Liver (tissue), 9 donors: ENCODE measurements around the gene CALML3. TPM values are rescaled to one million over a fixed set of nuclear protein-coding genes. Genes with fewer than 3 reads are reported as not detected.

Experiments
- DNase-seq: peaks from one replicate; pipeline ENCODE4 v3.0.0-alpha.2; 2017; ENCODE audit warnings: low spot score
- H3K27ac ChIP-seq, 2 donors: one replicate each; pipeline ENCODE4 v1.7.0; 2013; ENCODE audit warnings: inconsistent platforms in 2 of 2, low read length in 2 of 2, control low read depth in 1 of 2, low read depth in 1 of 2, mild to moderate bottlenecking in 1 of 2
- H3K27me3 ChIP-seq, 4 donors: one replicate each; pipeline versions ENCODE4 v1.6.1 to v1.7.0; 2013; ENCODE audit warnings: low read length in 3 of 4, inconsistent platforms in 1 of 4, mild to moderate bottlenecking in 1 of 4, moderate library complexity in 1 of 4; ENCODE audit not compliant: control insufficient read depth in 4 of 4, insufficient read depth in 4 of 4
- H3K36me3 ChIP-seq, 4 donors: one replicate each; pipeline versions ENCODE4 v1.6.1 to v1.7.0; 2013; ENCODE audit warnings: low read length in 3 of 4, mild to moderate bottlenecking in 3 of 4, low read depth in 1 of 4, moderate library complexity in 1 of 4; ENCODE audit not compliant: control insufficient read depth in 4 of 4, insufficient read depth in 3 of 4
- H3K4me1 ChIP-seq, 4 donors: one replicate each; pipeline versions ENCODE4 v1.6.1 to v1.7.0; 2013; ENCODE audit warnings: low read length in 3 of 4, mild to moderate bottlenecking in 3 of 4, moderate library complexity in 1 of 4; ENCODE audit not compliant: control insufficient read depth in 4 of 4, insufficient read depth in 4 of 4
- H3K4me3 ChIP-seq, 3 donors: one replicate each; pipeline versions ENCODE4 v1.6.1 to v1.7.0; 2013; ENCODE audit warnings: low read length in 3 of 3, control low read depth in 1 of 3, low read depth in 1 of 3, mild to moderate bottlenecking in 1 of 3
- H3K9ac ChIP-seq, 2 donors: one replicate each; pipeline ENCODE4 v1.7.0; 2013; ENCODE audit warnings: low read length in 2 of 2, mild to moderate bottlenecking in 2 of 2, moderate library complexity in 2 of 2, control low read depth in 1 of 2, low read depth in 1 of 2
- H3K9me3 ChIP-seq, 4 donors: one replicate each; pipeline versions ENCODE4 v1.6.1 to v1.7.0; 2013; ENCODE audit warnings: low read length in 3 of 4; ENCODE audit not compliant: control insufficient read depth in 4 of 4
- ATF3 ChIP-seq: IDR thresholded peaks from 2 replicates; pipeline ENCODE4 v1.6.1; 2016; ENCODE audit warnings: antibody characterized with exemption
- CTCF ChIP-seq: fragments of 150-350 bp; IDR thresholded peaks from 2 replicates; pipeline ENCODE4 v1.5.1; 2017; ENCODE audit warnings: improper control_type of control experiment, low read depth, low read length; ENCODE audit not compliant: missing input control
- FOXA1 ChIP-seq: IDR thresholded peaks from 2 replicates; pipeline ENCODE4 v1.6.1; 2016; ENCODE audit warnings: antibody characterized with exemption
- FOXA2 ChIP-seq: IDR thresholded peaks from 2 replicates; pipeline ENCODE4 v1.6.1; 2016; ENCODE audit warnings: antibody characterized with exemption
- HNF4A ChIP-seq, 2 donors: conservative IDR thresholded peaks; 2 replicates each; pipeline ENCODE4 v1.6.1; 2016; ENCODE audit warnings: antibody characterized with exemption in 2 of 2, mild to moderate bottlenecking in 2 of 2
- HNF4G ChIP-seq: IDR thresholded peaks from 2 replicates; pipeline ENCODE4 v1.6.1; 2016; ENCODE audit warnings: antibody characterized with exemption
- MAX ChIP-seq: IDR thresholded peaks from 2 replicates; pipeline ENCODE4 v1.6.1; 2016; ENCODE audit warnings: antibody characterized with exemption
- REST ChIP-seq: IDR thresholded peaks from 2 replicates; pipeline ENCODE4 v1.6.1; 2016; ENCODE audit warnings: antibody characterized with exemption, mild to moderate bottlenecking
- SP1 ChIP-seq: IDR thresholded peaks from 2 replicates; pipeline ENCODE4 v1.6.1; 2018; ENCODE audit warnings: antibody characterized with exemption, mild to moderate bottlenecking
- TAF1 ChIP-seq: conservative IDR thresholded peaks from 2 replicates; pipeline ENCODE4 v1.6.1; 2016; ENCODE audit warnings: antibody characterized with exemption, mild to moderate bottlenecking
- YY1 ChIP-seq: IDR thresholded peaks from 2 replicates; pipeline ENCODE4 v1.6.1; 2016; ENCODE audit warnings: antibody characterized with exemption, mild to moderate bottlenecking
- ZBTB33 ChIP-seq: IDR thresholded peaks from 2 replicates; pipeline ENCODE4 v1.6.1; 2016; ENCODE audit warnings: antibody characterized with exemption
- WGBS: extraction: QIAGEN DNeasy Blood & Tissue Kit; methylation state at CpG from one replicate; pipeline ENCODE4 v1.1.7; 2013; 5-methylcytosine and 5-hydroxymethylcytosine counted together
- polyA plus RNA-seq, 2 donors: library from polyadenylated mRNA; stranded (reverse) in 1 of 2; unstranded in 1 of 2; fragments of 200-250 nt in 1 of 2; fragments of >200 nt in 1 of 2; fragmentation: Nextera tagmentation in 1 of 2; extraction: Ambion mirVana in 1 of 2; gene quantifications; one replicate each; pipeline versions ENCODE4 v1.2.1 to v1.2.3, GENCODE V29; 2013 to 2015
- total RNA-seq, 2 donors: library from RNA; depleted of rRNA; stranded (reverse); fragments of >200 nt; gene quantifications; one replicate each; pipeline ENCODE4 v1.2.3, GENCODE V29; 2014
- donor health status: healthy.
- donor health status: healthy.
- donor health status: healthy.
- donor health status: healthy.
- donor health status: healthy.

CALML3 gene
- total and polyA plus RNA-seq, 4 donors: not detected

- WGBS: 55% methylated on average over 5 of the region's 5 CpGs
- Histone ChIP-seq H3K4me3 (no peak overlapping the region), H3K27ac (no peak overlapping the region)
These were observed 7.2 kb upstream of the CALML3 start for GRCh38 chr10:5517546-5517945.

More at GRCh38 chr10:5517546-5517945, 7.2 kb upstream of the CALML3 start:
- H3K27me3 ChIP-seq: no peaks in the 10 kb centered on the region
- no peak overlapping the region for H3K9ac ChIP-seq
- no peak for DNase-seq
- peaks cover 5 to 14% (median 9%) of the 10 kb centered on the region in 4 donors for H3K4me1 ChIP-seq
- H3K36me3 ChIP-seq: no peaks in the 10 kb centered on the region
- TF ChIP-seq FOXA1: no peak
- no peak for TF ChIP-seq CTCF
- no peak for TF ChIP-seq HNF4G
- TF ChIP-seq MAX: no peak
- no peak for TF ChIP-seq ZBTB33
- no peak for TF ChIP-seq FOXA2
- no peak for TF ChIP-seq TAF1
- no peak for TF ChIP-seq ATF3
- TF ChIP-seq YY1: no peak
- TF ChIP-seq REST: no peak
- TF ChIP-seq SP1: no peak
- no peak for TF ChIP-seq HNF4A (conservative IDR thresholded peaks at IDR 0.05)
- no peaks in the 10 kb centered on the region for H3K9me3 ChIP-seq
